Breast epithelium (tissue), 4 donors: Measurements from ENCODE around the gene EIF4B. TPM values are rescaled to one million over a fixed set of nuclear protein-coding genes. Genes with fewer than 3 reads are reported as not detected.
"Not testable (repeated sequence)": the region's sequence is repeated elsewhere in the genome, so short reads cannot be mapped to it uniquely, and the experiment has no call there.

Source experiments
- DNase-seq, 2 donors: peaks; one replicate each; pipeline ENCODE4 v3.0.0-alpha.2; 2019; ENCODE audit warnings: low spot score in 2 of 2
- H3K27ac ChIP-seq, 2 donors: fragments of 200-600 bp; sonication (generic) in 1 of 2; one replicate each; pipeline ENCODE4 v1.5.1; 2016 to 2019; ENCODE audit warnings: mild to moderate bottlenecking in 1 of 2
- H3K27me3 ChIP-seq, 2 donors: fragments of 200-600 bp; sonication (generic) in 1 of 2; one replicate each; pipeline versions ENCODE4 v1.5.1 to v1.6.0; 2017 to 2019; ENCODE audit warnings: control low read depth in 1 of 2, mild to moderate bottlenecking in 1 of 2
- H3K36me3 ChIP-seq: fragments of 200-600 bp; one replicate; pipeline ENCODE4 v1.5.1; 2019
- H3K4me1 ChIP-seq, 2 donors: fragments of 200-600 bp; sonication (generic); one replicate each; pipeline ENCODE4 v1.5.1; 2016 to 2019; ENCODE audit warnings: control low read depth in 1 of 2
- H3K4me3 ChIP-seq, 3 donors: fragments of 200-600 bp; sonication (generic); 1 replicate in 2 of 3; 2 replicates in 1 of 3; pipeline ENCODE4 v1.5.1; 2016 to 2019; ENCODE audit warnings: mild to moderate bottlenecking in 3 of 3, moderate library complexity in 2 of 3
- H3K9me3 ChIP-seq, 2 donors: fragments of 200-600 bp; sonication (generic) in 1 of 2; one replicate each; pipeline ENCODE4 v1.5.1; 2016 to 2019; ENCODE audit warnings: control low read depth in 1 of 2
- POLR2A ChIP-seq: fragments of 450-650 bp; IDR thresholded peaks from one replicate; pipeline ENCODE4 v1.6.1; 2016; ENCODE audit warnings: antibody characterized with exemption, mild to moderate bottlenecking, moderate library complexity
- POLR2AphosphoS5 ChIP-seq, 3 donors: sonication (generic); formaldehyde crosslinking; IDR thresholded peaks; one replicate each; pipeline ENCODE4 v1.6.1; 2017; ENCODE audit warnings: antibody characterized with exemption in 3 of 3
- intact Hi-C: fragments of 100-400 bp; cut with DNase I; formaldehyde crosslinking; loops from one replicate; pipeline ENCODE4 v1.15.1; 2023; ENCODE audit warnings: low total_unique reads
- total RNA-seq, 3 donors: library from RNA; depleted of rRNA; stranded (reverse); fragments of >200 nt; gene quantifications; one replicate each; pipeline ENCODE4 v1.1.0, GENCODE V29; 2016
- TF ChIP-seq, protein P1 (sequence below), 3 donors: fragments of 450-650 bp; IDR thresholded peaks; one replicate each; pipeline ENCODE4 v1.5.1; 2016 to 2017; ENCODE audit warnings: antibody characterized with exemption in 3 of 3, mild to moderate bottlenecking in 3 of 3, moderate library complexity in 3 of 3

EIF4B gene
- total RNA-seq, 3 donors from 2014 or later, result 600 to 759 (median 614) TPM

DNA sequence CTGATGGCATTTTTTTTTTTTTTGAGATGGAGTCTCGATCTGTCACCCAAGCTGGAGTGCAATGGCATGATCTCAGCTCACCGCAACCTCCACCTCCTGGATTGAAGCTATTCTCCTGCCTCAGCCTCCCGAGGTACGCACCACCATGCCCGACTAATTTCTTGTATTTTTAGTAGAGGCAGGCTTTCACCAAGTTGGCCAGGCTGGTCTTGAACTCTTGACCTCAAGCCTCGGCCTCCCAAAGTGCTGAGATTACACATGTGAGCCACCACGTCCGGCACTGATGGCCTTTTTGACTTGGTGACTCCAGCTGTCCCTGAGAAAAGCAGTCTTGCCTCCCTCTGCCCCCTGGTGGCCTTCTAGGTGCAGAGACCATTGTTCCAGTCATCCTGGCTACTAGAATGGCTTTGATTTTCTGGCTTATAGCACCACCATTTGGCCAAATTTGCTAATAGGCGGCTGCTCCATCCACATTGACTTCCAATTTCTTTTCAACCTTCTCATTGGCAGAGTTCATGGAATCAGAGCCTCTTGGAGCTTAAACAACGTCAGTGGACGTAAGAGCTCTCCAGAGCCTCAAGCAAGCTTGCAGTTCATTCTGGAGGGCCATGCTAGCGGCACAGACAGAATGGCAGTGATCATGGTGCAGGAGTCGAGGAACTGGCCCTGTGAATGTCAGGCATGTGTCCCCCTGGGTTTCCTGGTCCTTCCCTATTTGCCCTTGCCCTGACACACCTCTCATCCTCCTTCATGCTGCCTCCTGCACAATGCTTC is 25.4 kb upstream of the EIF4B start:
- no peaks in the 10 kb centered on the region for H3K9me3 ChIP-seq
- no peaks in the 10 kb centered on the region for H3K27me3 ChIP-seq
- TF ChIP-seq, protein P1, sequence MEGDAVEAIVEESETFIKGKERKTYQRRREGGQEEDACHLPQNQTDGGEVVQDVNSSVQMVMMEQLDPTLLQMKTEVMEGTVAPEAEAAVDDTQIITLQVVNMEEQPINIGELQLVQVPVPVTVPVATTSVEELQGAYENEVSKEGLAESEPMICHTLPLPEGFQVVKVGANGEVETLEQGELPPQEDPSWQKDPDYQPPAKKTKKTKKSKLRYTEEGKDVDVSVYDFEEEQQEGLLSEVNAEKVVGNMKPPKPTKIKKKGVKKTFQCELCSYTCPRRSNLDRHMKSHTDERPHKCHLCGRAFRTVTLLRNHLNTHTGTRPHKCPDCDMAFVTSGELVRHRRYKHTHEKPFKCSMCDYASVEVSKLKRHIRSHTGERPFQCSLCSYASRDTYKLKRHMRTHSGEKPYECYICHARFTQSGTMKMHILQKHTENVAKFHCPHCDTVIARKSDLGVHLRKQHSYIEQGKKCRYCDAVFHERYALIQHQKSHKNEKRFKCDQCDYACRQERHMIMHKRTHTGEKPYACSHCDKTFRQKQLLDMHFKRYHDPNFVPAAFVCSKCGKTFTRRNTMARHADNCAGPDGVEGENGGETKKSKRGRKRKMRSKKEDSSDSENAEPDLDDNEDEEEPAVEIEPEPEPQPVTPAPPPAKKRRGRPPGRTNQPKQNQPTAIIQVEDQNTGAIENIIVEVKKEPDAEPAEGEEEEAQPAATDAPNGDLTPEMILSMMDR (IDR thresholded peaks at IDR 0.05), result peak; percentile 96 to 100 (median 100)
- TF ChIP-seq POLR2AphosphoS5 (IDR thresholded peaks at IDR 0.05), result peak; percentile 47 to 81 (median 79)
- no peak for TF ChIP-seq POLR2A
- H3K4me1 ChIP-seq, result no peaks in the 10 kb centered on the region
- DNase-seq, result peak; percentile 88 to 89
- no peak overlapping the region for H3K27ac ChIP-seq
- no peaks in the 10 kb centered on the region for H3K36me3 ChIP-seq
- intact Hi-C loops, result loop anchor here (5.0 kb wide), 1 partner anchor 99 kb away; no protein-coding TSS in a partner anchor
- no peak overlapping the region for H3K4me3 ChIP-seq

DNA sequence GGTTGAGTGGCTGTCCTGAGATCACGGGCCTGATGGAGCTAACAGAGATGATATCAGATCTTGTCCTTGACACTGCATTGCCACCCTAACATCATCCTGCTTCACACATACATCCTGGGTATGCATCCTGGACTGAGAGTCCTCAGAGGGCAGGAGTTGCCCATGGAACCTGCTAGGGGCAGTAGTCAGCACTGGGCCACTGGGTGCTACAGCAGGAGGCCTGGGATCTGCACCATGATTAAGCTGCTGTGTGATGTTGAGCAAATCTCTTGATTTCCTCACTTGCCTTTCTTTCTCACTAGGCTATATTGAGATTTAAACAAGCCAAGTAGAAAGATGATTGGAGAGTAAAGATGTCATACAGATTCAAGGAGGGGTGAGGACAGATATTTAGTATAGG is 22.1 kb upstream of the EIF4B start:
- no peaks in the 10 kb centered on the region for H3K4me1 ChIP-seq
- no peak overlapping the region for H3K4me3 ChIP-seq
- H3K9me3 ChIP-seq, result no peaks in the 10 kb centered on the region
- no peak for DNase-seq
- H3K36me3 ChIP-seq, result no peaks in the 10 kb centered on the region
- no peaks in the 10 kb centered on the region for H3K27me3 ChIP-seq
- TF ChIP-seq POLR2AphosphoS5 (IDR thresholded peaks at IDR 0.05) (no peak), POLR2A (no peak)
- TF ChIP-seq, protein P1 (IDR thresholded peaks at IDR 0.05), result no peak
- H3K27ac ChIP-seq, result no peak overlapping the region
- intact Hi-C loops, result loop anchor here (5.0 kb wide), 1 partner anchor 102 kb away; no protein-coding TSS in a partner anchor

DNA sequence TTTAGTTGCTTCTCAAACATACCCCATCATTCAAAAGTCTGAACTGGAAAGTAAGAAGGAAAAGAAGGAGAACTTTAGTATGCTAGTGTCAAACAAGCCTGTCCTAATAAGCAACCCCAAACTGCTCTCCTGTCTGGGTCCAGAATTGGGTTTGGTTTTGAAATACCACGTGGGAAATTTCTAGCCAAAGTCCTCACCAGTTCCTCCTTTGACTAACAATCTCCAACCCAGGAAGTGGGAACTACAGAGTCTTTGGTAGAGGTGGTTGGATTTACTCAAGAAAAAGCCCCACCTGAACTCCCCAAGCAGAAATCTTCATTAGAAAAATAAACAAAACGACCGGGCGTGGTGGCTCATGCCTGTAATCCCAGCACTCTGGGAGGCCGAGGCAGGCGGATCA is 17.4 kb upstream of the EIF4B start:
- TF ChIP-seq, protein P1 (IDR thresholded peaks at IDR 0.05), result no peak
- TF ChIP-seq POLR2AphosphoS5 (IDR thresholded peaks at IDR 0.05) (no peak), POLR2A (no peak)
- Histone ChIP-seq H3K4me1 (no peaks in the 10 kb centered on the region), H3K4me3 (no peak overlapping the region), H3K27me3 (no peaks in the 10 kb centered on the region), H3K27ac (no peak overlapping the region), H3K9me3 (no peaks in the 10 kb centered on the region), H3K36me3 (no peaks in the 10 kb centered on the region)
- no peak for DNase-seq
- intact Hi-C loops, result no loop called here

DNA sequence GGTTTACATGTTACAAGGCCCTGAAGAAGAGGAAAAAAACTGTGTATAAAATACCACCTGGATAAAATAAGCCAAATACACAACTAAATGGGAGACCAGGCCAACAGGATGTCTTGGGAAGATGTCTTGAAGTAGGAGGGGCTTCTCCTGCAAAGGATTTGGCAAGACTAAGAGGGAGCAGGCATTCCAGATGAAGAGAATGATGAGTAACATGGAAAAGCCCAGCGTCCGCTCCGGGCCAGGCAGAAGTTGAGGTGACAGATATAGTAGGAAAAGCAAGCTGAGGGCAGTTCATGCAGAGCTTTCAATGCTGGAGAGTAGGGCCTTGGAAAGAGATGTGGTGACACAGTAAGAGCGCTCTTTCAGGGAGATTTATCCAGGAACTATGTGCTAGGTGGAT is 16.1 kb upstream of the EIF4B start:
- H3K27ac ChIP-seq, result no peak overlapping the region
- intact Hi-C loops, result no loop called here
- TF ChIP-seq POLR2A, result no peak
- H3K36me3 ChIP-seq, result no peaks in the 10 kb centered on the region
- no peaks in the 10 kb centered on the region for H3K27me3 ChIP-seq
- no peaks in the 10 kb centered on the region for H3K9me3 ChIP-seq
- DNase-seq, result no peak
- no peak overlapping the region for H3K4me3 ChIP-seq
- H3K4me1 ChIP-seq, result no peaks in the 10 kb centered on the region

DNA sequence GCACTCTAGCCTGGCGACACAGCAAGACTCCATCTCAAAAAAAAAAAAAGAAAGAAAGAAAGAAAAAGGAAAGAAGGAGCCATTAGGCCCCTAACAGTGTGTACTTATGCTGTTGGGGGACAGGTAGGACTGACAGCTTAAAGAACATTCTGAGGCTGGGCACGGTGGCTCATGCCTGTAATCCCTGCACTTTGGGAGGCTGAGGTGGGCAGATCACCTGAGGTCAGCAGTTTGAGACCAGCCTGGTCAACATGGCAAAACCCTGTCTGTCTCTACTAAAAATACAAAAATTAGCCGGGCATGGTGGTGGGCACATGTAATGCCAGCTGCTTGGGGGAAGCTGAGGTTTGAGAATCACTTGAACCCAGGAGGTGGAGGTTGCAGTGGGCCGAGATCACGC is 14.0 kb upstream of the EIF4B start:
- H3K27ac ChIP-seq, result peak overlapping the region in 1 of 2 donors; percentile 26

DNA sequence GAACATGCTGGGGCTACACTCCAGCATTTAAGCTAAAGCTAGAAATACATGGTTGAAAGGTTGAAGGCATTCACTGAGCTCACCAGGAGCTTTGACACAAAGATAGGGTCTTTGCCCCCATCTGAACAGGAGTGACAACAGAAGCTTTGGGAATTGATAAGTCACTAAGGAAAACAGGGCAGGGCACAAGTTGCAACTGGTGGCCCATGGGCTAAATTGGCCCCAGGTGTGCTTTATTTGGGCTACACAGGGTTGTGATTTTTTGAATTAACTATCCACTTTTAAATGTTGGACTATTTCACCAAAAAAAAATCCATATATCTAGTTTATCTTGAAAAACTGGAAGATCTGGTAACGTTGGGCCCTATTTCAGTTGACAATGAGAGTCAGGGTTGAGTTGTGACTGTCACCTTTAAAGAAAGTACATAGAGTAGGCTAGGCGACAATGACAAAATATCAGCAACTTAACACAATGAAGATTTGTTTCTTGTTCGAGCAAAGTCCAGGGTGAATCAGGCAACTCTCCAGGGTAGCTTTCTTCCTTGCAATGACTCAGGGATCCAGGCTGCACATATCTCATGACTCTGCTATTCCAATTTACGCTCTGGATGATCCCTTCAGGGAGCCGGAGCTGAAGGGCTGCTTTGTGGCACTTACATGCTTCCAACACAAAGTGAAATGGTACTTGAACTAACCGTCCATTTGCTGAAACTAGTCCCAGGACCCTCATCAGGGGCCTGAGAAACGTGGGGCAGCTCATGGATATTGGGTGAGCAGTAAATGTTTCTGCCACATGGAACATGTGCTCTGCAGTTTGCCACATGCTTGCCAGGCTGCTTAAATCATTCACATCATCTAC is 13.3 kb upstream of the EIF4B start:
- Histone ChIP-seq H3K27ac (peak overlapping the region in 1 of 2 donors; percentile 26), H3K9me3 (no peaks in the 10 kb centered on the region), H3K27me3 (no peaks in the 10 kb centered on the region), H3K4me1 (no peaks in the 10 kb centered on the region), H3K36me3 (no peaks in the 10 kb centered on the region), H3K4me3 (no peak overlapping the region)
- DNase-seq, result peak in 1 of 2 donors; percentile 26
- intact Hi-C loops, result no loop called here
- TF ChIP-seq POLR2A, result no peak
- TF ChIP-seq, protein P1 (IDR thresholded peaks at IDR 0.05), result no peak
- TF ChIP-seq POLR2AphosphoS5 (IDR thresholded peaks at IDR 0.05), result no peak

More for the DNA sequence above, 14.0 kb upstream of the EIF4B start:
- DNase-seq, H3K27me3 ChIP-seq, H3K4me3 ChIP-seq, intact Hi-C loops, H3K9me3 ChIP-seq, H3K36me3 ChIP-seq, H3K4me1 ChIP-seq: not testable (repeated sequence)
